ENCODE data around the gene ARFGEF3.
"Not testable (repeated sequence)": the region's sequence is repeated elsewhere in the genome, so short reads cannot be mapped to it uniquely, and the experiment has no call there.

Gene ARFGEF3, protein sequence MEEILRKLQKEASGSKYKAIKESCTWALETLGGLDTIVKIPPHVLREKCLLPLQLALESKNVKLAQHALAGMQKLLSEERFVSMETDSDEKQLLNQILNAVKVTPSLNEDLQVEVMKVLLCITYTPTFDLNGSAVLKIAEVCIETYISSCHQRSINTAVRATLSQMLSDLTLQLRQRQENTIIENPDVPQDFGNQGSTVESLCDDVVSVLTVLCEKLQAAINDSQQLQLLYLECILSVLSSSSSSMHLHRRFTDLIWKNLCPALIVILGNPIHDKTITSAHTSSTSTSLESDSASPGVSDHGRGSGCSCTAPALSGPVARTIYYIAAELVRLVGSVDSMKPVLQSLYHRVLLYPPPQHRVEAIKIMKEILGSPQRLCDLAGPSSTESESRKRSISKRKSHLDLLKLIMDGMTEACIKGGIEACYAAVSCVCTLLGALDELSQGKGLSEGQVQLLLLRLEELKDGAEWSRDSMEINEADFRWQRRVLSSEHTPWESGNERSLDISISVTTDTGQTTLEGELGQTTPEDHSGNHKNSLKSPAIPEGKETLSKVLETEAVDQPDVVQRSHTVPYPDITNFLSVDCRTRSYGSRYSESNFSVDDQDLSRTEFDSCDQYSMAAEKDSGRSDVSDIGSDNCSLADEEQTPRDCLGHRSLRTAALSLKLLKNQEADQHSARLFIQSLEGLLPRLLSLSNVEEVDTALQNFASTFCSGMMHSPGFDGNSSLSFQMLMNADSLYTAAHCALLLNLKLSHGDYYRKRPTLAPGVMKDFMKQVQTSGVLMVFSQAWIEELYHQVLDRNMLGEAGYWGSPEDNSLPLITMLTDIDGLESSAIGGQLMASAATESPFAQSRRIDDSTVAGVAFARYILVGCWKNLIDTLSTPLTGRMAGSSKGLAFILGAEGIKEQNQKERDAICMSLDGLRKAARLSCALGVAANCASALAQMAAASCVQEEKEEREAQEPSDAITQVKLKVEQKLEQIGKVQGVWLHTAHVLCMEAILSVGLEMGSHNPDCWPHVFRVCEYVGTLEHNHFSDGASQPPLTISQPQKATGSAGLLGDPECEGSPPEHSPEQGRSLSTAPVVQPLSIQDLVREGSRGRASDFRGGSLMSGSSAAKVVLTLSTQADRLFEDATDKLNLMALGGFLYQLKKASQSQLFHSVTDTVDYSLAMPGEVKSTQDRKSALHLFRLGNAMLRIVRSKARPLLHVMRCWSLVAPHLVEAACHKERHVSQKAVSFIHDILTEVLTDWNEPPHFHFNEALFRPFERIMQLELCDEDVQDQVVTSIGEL (N-terminal part only)

DNA sequence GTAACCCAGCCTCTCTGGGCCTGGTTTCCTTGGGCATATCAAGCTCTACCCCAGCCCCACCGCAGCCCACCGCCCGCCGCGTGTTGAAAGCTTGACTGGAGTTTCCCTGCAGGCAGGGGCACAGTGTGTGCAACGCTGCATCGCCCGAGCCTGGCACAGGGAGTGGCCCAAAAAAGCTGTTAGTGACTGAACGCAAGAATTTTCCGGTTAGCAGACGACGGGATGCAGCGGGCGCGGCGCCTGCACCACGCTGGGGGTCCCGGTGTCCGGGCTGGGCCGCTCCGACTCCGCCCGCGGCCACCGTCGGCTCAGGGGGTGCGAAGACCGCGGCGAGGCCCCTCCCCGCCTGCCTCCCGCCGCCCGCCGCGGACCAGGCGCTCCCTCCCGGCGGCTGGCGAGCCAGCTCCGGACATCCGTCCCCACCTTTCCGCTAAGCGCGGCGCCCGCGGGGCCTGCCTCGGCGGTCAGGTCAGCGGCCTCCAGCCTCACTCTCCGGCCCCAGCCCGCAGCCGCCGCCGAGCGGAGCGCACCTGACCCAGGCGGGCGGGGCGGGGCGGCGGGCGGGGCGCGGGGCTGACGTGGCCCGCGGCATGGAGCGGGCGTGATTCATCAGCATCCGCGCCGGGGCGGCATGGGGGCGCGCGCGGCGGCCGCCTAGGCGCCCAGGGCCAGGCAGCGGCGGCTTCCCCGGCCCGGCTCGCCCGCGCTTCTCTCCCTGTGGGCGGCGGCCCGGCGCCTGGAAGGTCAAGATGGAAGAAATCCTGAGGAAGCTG lies at the start of gene ARFGEF3:
Gene ARFGEF3 (plus strand): TSS at position 602 of the 773 bp plus-strand sequence. CDS start 148 bp downstream, at position 750.
- DNase-seq (ENCODE audit: low read depth in 3 of 3): peak; percentile 45 to 55 (median 52)

DNA sequence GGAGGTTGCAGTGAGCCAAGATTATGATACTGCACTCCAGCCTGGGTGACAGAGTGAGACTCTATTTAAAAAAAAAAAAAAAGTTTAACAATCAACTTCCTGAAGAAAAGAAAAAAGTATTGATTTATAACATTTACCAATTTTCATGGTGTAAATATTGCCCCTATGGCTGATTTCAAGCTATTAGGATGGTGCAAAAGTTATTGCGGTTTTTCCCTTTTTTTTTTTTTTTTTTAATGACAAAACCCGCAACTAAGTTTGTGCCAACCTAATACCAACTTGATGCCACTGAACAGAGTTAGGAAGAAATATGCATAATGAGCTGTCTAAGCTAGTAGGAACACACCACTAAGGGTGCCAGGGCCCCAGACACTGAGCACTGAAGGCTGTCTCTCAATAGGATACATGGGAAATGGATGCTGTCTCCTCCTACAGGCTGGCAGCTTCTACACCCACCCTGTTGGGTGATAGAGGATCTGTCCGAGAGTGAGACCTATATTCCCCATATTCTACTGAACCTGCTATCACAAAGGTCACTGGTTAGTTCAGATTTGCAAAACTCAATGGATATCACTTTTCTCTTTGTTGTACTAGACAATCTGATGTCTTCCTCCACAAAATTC lies 48.0 kb upstream of the ARFGEF3 start:
- no peak for DNase-seq (ENCODE audit: low read depth in 3 of 3)

DNA sequence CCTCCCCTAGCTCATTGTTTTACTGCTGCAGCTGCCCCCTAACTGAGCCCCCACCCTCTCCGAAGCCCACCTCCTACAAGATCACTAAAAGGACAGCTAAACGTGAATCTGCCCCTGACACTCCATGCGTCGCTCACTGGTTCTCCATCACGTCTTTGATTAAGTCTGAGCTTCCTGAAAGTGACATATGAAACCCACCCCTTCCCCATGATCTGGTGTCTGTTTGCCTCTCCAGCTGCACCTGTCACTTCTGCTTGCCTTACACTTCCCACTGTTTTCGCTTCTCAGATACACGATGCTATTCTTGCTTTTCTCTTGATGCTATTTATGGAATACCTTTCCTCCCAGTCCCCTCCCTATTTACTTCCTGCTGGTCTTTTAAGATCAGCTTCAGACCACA lies 46.5 kb upstream of the ARFGEF3 start:
- no peak for DNase-seq (ENCODE audit: low read depth in 3 of 3)

DNA sequence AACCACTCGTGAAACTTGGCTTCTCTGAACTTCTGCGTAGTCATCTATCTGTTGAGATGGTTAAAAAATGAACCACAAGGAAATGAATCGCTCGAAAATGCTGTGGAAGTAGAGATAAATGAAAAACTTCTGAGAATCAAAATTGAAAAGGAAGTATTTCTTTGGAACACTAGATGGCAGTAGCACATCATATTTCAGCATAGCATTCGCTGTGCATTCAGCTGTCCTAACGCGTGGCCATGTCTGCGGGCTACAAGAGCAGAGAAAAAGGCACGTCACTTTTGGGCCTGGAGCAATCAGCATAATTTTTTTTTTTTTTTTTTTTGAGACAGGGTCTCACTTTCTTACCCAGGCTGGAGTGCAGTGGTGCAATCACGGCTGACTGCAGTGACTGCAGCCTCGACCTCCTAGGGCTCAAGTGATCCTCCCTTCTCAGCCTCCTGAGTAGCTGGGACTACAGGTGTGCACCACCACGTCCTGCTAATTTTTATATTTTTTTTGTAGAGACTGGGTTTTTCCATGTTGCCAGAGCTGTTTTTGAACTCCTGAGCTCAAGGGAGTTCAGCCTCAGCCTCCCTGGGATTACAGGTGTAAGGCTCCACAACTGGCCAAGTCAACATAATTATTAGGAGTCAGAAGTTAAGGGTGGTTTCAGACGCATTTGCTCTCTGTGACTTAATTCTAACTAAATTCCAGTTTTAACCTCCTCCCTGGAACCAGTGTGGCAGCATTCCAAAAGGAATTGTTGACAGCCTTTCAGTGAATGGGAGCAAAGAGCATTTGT lies 45.7 kb upstream of the ARFGEF3 start:
- DNase-seq (ENCODE audit: low read depth in 3 of 3): no peak

DNA sequence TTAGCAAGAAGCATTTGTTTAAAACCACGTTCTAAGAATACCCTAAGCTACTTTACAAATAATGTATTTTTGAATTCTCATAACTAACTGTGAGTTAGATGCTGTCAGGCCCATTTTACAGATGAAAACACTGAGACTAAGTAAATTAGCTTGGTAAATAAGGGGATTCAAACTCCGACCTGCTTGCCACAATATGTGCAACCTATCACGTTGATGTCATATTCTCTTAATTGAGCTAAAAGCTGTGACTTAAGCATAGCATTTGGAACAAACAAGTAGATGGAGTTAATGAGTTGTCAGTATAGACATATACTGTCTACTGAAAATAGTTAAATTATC lies 45.1 kb upstream of the ARFGEF3 start:
- DNase-seq (ENCODE audit: low read depth in 3 of 3): no peak

DNA sequence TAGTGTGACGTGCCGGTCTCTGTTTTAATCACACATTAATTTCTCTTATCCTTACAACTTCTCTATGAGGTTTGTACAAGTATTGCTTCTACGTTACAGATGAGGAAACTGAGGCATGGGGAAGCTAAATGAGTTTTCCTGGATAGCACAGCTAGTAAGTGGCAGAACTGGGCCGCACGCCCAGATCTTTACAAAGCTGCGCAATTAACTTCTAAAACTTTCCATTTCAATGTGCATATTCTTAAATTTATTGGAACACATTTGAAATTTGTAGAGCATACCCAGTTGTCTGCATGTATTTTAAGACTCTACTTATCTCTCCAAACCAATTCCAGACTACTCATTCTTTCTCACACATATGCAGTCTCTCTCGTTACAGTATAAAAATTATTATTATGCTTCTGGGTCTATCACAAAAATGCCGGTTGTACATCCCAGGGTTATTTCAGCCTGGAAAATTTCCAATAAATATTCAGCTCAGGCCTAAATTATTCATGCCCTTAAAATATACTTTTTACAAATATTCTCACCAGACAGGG lies 44.3 kb upstream of the ARFGEF3 start:
- DNase-seq (ENCODE audit: low read depth in 3 of 3): no peak

DNA sequence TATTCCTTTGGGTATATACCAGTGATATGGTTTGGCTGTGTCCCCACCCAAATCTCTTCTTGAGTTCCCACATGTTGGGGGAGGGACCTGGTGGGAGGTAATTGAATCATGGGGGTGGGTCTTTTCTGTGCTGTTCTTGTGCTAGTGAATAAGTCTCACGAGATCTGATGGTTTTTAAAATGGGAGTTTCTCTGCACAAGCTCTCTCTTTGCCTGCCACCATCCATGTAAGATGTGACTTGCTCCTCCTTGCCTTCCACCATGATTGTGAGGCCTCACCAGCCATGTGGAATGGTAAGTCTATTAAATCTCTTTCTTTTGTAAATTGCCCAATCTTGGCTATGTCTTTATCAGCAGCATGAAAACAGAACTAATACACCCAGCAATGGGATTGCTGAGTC lies 42.5 kb upstream of the ARFGEF3 start:
- not testable (repeated sequence) for DNase-seq (ENCODE audit: low read depth in 3 of 3)

DNA sequence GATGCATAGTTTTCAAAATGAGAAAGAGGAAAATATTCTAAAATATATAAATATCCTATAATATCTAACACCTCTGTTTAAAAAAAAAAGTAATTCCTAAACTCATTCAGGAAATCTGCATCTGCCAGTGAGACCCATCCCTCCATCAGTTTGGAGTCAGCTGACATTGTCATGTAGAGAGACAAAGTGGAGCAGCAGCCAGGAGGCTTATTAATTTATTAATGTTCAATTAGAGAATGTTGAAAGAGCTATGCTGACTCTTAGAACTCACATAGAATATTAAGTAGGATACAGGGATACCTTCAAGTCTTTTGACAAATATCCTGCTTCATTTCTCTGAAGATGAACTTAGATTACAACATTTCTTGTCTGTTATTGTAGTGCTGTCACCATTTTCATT lies 41.8 kb upstream of the ARFGEF3 start:
- DNase-seq (ENCODE audit: low read depth in 3 of 3): no peak

DNA sequence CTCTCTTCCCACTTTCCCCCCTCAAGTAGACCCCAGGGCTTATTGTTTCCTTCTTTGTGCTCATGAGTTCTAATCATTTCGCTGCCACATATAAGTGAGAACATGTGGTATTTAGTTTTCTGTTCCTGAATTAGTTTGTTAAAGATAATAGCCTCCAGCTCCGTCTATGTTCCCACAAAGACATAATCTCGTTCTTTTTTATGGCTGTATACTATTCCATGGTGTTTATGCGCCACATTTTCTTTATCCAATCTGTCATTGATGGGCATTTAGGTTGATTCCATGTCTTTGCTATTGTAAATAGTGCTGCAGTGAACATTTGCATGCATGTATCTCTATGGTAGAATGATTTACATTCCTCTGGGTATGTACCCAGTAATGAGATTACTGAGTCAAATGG lies 37.6 kb upstream of the ARFGEF3 start:
- DNase-seq (ENCODE audit: low read depth in 3 of 3): no peak

DNA sequence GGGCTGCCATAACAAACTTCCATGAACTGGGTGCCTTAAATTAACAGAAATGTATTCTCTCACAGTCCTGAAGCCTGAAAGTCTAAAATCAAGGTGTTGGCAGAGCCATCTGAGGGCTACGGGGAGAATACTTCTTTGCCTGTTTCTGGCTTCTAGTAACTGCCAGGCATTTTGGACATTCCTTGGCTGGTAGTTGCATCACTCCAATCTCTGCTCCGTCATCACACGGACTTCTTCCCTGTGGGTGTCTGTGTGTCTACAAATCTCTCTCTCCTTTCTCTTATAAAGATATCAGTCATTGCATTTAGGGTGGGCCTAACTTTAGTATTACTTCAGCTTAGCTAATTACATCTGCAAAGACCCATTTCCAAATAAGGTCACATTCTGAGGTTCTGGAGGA lies 33.6 kb upstream of the ARFGEF3 start:
- no peak for DNase-seq (ENCODE audit: low read depth in 3 of 3)

DNA sequence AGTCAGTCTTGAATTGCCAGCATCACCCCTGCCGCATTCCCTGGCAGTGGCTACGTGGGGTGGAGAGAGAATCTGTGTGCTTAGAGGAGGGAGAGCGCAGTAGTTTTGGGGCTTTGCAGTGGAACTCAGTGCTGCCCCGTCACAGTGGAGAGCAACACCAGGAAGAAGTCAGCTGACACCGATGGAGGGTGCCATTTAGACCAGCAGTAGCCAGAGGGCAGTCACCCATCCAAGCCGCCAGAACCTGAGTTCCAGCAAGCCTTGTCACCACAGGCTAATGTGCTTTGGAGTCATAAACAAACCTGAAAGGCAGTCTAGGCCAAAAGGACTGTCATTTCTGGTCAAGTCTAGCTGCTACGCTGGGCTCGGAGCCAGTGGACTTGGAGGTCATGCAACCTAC lies 32.5 kb upstream of the ARFGEF3 start:
- no peak for DNase-seq (ENCODE audit: low read depth in 3 of 3)

DNA sequence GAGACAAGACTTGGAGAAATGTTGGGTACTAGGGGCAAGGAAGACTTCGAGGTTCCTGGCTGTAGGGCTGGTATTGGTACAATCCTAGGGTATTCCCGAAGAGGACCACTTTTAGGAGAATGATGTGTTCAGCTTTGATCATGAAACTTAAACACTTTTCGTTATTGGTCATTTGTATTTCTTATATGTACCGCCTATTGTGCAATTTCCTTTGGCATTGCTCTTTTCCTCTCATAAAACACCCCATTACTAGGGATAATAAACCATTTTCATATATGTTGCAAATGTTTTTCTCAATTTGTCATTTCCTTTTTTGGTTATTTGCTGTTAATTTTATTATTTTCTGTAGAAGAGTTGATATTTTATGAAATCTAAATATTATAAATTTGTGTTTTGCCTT lies 18.9 kb upstream of the ARFGEF3 start:
- no peak for DNase-seq (ENCODE audit: low read depth in 3 of 3)

DNA sequence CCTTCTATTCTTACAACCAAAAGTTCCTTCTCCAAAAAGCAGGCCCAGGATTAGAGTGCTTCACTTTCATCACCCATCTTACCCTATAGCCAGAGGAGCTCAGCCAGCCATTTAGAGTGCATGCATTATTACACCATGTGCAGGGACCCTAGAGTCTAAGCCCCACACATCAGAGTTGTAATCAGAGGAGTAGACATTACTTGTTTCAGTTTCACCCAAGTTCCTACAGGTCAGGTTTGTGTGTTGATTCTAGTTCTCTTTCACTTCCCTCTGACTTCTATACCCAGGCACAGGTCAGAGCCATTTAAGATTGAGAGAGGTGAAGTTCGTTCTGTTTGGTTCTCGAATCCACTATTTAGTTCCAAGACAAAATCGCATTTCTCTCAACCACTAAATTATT lies 16.3 kb upstream of the ARFGEF3 start:
- DNase-seq (ENCODE audit: low read depth in 3 of 3): no peak

DNA sequence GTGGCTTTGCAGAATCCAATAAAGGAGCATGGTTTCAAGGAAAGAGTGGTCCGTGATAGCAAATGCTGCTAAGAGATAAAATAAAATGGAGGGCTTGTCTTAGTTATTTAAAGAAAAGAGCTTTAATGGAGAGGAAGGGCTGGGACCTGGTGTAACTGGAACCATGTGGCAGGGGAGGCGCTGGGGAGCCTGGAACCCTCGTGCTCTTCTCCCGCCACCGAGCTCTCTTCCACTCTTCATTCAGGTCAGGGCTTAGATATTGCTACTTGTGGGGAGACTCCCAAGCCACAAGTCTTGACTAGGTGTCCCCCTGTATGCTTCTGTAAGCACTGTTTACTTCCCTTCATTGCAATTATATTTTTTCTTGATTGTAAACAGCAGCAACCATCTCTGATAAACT lies 15.2 kb upstream of the ARFGEF3 start:
- no peak for DNase-seq (ENCODE audit: low read depth in 3 of 3)

DNA sequence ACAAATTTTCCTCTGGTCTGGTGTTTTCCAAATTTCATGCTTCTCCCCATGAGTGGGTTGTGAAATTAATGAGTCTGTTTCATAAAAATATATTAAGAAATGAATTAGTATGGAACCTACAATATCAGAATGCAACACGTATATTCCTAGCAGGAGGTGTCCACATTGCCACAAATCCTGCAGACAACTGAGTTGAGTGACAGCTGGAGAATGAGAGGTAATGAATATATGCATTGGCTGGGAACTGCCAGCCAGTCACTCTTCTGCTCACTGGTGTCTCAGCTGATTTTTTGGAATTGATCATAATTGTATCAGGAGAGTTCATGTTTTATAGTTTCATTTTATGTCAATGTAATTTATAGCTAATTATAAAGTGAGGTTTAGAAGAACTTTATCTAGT lies 6.3 kb upstream of the ARFGEF3 start:
- DNase-seq (ENCODE audit: low read depth in 3 of 3): no peak

DNA sequence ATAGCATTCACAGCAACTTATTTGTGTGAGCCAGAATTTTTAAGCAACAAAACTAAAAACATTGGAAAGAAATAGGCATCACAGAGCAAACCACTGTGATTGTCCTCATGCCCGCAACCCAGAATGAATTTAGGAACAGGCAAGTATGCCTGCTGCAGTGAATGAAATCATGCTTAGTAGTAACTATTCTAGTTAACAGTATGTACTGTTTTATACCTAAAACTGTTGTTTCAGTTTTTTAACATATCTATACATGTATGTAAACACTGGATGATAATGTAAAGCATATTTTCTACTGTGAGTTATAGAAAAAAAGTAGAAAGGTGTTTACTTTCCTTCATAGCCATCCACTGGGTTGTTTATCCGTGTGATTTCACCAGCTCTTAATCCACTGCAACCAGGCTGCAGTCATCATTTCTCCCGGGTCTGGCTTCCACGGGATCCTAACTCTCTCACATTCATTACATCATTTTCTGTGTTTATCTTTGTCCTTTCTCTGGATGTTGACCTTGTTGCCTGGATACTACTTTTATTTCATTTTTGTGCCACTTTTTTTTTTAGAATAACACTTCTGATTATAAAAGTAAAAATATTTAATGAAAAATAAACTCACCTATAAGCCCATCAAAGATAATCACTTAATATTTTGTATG lies 3.6 kb upstream of the ARFGEF3 start:
- DNase-seq (ENCODE audit: low read depth in 3 of 3): no peak

DNA sequence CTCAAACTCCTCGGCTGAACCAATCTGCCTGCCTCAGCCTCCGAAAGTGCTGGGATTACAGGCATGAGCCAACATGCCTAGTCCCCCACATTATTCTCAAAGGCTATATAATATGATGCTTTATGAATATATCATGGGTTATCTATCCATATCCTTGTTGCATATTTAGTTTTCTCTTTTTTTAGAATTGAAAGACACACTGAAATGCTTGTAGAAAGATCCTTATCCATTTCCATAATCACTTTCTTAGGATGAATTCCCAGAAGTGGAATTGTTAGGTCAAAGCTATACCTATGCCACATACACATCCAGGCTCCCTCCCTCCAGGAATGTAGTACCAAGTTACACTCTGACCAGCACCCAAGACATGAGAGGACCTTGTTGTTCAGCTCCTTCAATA lies 2.5 kb upstream of the ARFGEF3 start:
- DNase-seq (ENCODE audit: low read depth in 3 of 3): no peak

DNA sequence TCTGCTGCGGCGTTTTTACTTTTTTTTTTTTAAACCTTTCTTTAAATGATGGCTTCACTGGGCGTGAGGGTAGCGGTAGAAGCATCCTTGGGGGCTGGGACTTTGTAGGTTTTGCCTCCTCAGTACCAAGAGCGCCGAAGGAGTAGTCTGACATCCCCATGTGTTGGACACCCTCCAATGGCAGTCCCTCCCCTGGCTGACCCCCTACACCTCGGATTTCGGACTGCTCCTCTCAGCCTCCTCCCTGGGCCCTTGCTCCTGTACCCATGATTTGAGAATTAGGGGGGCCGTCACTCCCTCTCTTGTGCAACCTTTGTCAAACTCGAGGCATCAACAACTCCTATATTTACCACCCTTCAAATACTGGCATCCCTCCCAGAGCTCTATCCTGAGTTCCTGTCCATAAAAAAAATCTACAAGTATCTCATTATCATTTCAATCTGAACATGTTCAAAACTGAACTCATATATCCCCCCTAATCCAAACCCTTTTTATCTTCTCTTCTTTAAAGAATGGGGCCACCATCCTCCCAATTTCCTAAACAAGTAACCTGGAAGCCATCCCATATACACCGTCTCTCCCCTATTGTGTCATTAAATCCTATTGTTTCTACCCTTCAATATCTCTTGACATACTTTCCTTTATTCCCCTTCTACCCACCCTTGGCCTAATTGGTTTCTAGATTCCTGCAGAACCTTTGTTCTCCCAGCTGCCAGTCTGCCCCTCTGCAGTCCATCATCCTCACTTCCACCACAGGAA lies 1.2 kb upstream of the ARFGEF3 start:
- no peak for DNase-seq (ENCODE audit: low read depth in 3 of 3)

DNA sequence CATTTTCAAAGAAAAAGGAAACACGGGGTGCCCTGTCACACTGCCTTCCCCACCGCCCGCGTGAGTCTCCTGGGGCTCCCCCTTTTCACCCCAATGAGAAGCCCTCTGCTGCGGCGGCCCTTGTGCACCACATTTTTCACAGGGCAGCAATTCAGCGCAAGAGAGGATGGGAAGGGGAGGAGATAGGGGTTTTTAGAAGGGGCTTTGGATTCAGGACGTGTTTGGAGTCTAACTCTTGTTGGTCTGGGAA lies 726 bp upstream of the ARFGEF3 start:
- DNase-seq (ENCODE audit: low read depth in 3 of 3): no peak

Data from stimulated activated CD4-positive, alpha-beta T cell treated with anti-CD3 and anti-CD28 coated beads, TNF-alpha, amount 100 ng/mL, for 4 hours (primary cell).